ENCODE measurements around the gene CPM. TPM values are rescaled to one million over a fixed set of nuclear protein-coding genes. Genes with fewer than 3 reads are reported as not detected.
"Not testable (repeated sequence)": the region's sequence is repeated elsewhere in the genome, so short reads cannot be mapped to it uniquely, and the experiment has no call there.

CPM gene
- polyA plus RNA-seq, 3 donors: 8.4 to 32.4 (median 26.2) TPM

GRCh38 chr12:68863886-68864454, 69.0 kb downstream of the CPM start:
- H3K9me3 ChIP-seq (replicated peaks in 1 of 2; ENCODE audit: control insufficient read depth in 1 of 2, insufficient read depth in 1 of 2, low read length in 2 of 2); H3K27me3 ChIP-seq (ENCODE audit: control insufficient read depth in 2 of 2, insufficient read depth in 2 of 2, low read length in 2 of 2); H3K9me3 Mint-ChIP-seq; H3K4me3 ChIP-seq (replicated peaks in 1 of 3; ENCODE audit: low read depth in 2 of 3, low read length in 3 of 3); H3K4me3 Mint-ChIP-seq; H3K4me1 Mint-ChIP-seq; H3K4me2 ChIP-seq (replicated peaks; ENCODE audit: extremely low read depth, low read length, poor library complexity, severe bottlenecking); H3K4me1 ChIP-seq (ENCODE audit: control insufficient read depth in 1 of 2, insufficient read depth in 2 of 2, low read length in 2 of 2); H2AFZ ChIP-seq (ENCODE audit: insufficient read depth, low read depth, low read length, poor library complexity, severe bottlenecking); H4K20me1 ChIP-seq (ENCODE audit: insufficient read depth, low read length); H3K27me3 Mint-ChIP-seq (ENCODE audit: low read depth in 3 of 3); H3K9ac ChIP-seq (ENCODE audit: insufficient read depth, low read length, poor library complexity, severe bottlenecking); H3K79me2 ChIP-seq (ENCODE audit: insufficient read depth, low read length): not testable (repeated sequence)
- H3K36me3 ChIP-seq (replicated peaks in 1 of 2; ENCODE audit: control insufficient read depth in 1 of 2, insufficient read depth in 2 of 2, low read length in 2 of 2): peaks cover 11 to 48% of the 10 kb centered on the region in 2 donors
- Mint-ChIP-seq H3K36me3 (peaks cover 37 to 48% of the 10 kb centered on the region in 2 donors), H3K27ac (peak overlapping the region in 3 of 7 donors; percentile 50 to 62 (median 54))
- peak; percentile 27 to 49 (median 42) for DNase-seq
- peak; percentile 73 for TF ChIP-seq CTCF (IDR thresholded peaks at IDR 0.05)
- intact Hi-C loops (cut with micrococcal nuclease): loop anchor here in 1 of 2 donors (2.0 to 10.0 kb wide), 2 partner anchors 207 to 381 kb away; no protein-coding TSS in a partner anchor
- no CpG with 5 or more reads among the region's 8 CpGs for WGBS (ENCODE audit: insufficient coverage)
- H3K27ac ChIP-seq (ENCODE audit: low read depth in 1 of 2, low read length in 2 of 2): peak overlapping the region in 1 of 2 donors; percentile 15

- no peaks in the 10 kb centered on the region for H3K4me1 ChIP-seq (ENCODE audit: control insufficient read depth in 1 of 2, insufficient read depth in 2 of 2, low read length in 2 of 2)
- 80% methylated on average over 5 of the region's 7 CpGs for WGBS (ENCODE audit: insufficient coverage)
- H4K20me1 ChIP-seq (ENCODE audit: insufficient read depth, low read length): no peaks in the 10 kb centered on the region
- Mint-ChIP-seq H3K9me3 (no peaks in the 10 kb centered on the region), H3K27ac (peak overlapping the region in 2 of 7 donors; percentile 12 to 25), H3K27me3 (ENCODE audit: low read depth in 3 of 3) (no peaks in the 10 kb centered on the region), H3K4me1 (no peaks in the 10 kb centered on the region), H3K36me3 (peaks cover 36 to 47% of the 10 kb centered on the region in 2 donors), H3K4me3 (no peak overlapping the region)
- peak overlapping the region in 1 of 2 donors; percentile 15 for H3K27ac ChIP-seq (ENCODE audit: low read depth in 1 of 2, low read length in 2 of 2)
- peaks cover 4 to 46% of the 10 kb centered on the region in 2 donors for H3K36me3 ChIP-seq (replicated peaks in 1 of 2; ENCODE audit: control insufficient read depth in 1 of 2, insufficient read depth in 2 of 2, low read length in 2 of 2)
- no peak for DNase-seq
- H3K9ac ChIP-seq (ENCODE audit: insufficient read depth, low read length, poor library complexity, severe bottlenecking): no peak overlapping the region
- H3K79me2 ChIP-seq (ENCODE audit: insufficient read depth, low read length): no peaks in the 10 kb centered on the region
- no peaks in the 10 kb centered on the region for H3K27me3 ChIP-seq (ENCODE audit: control insufficient read depth in 2 of 2, insufficient read depth in 2 of 2, low read length in 2 of 2)
- no peak overlapping the region for H2AFZ ChIP-seq (ENCODE audit: insufficient read depth, low read depth, low read length, poor library complexity, severe bottlenecking)
- TF ChIP-seq CTCF (IDR thresholded peaks at IDR 0.05): no peak
- H3K9me3 ChIP-seq (replicated peaks in 1 of 2; ENCODE audit: control insufficient read depth in 1 of 2, insufficient read depth in 1 of 2, low read length in 2 of 2): no peaks in the 10 kb centered on the region
- H3K4me3 ChIP-seq (replicated peaks in 1 of 3; ENCODE audit: low read depth in 2 of 3, low read length in 3 of 3): no peak overlapping the region
- intact Hi-C loops (cut with micrococcal nuclease): loop anchor here in 1 of 2 donors (10.0 kb wide), 1 partner anchor 382 kb away; no protein-coding TSS in a partner anchor
- no peak overlapping the region for H3K4me2 ChIP-seq (replicated peaks; ENCODE audit: extremely low read depth, low read length, poor library complexity, severe bottlenecking)
Measured at GRCh38 chr12:68863109-68863770, 69.7 kb downstream of the CPM start.
